ENCODE measurements around the gene MUSK. TPM values are rescaled to one million over a fixed set of nuclear protein-coding genes. Genes with fewer than 3 reads are reported as not detected.

Gene MUSK
- total RNA-seq = 10 to 100 TPM in 2 of 4 donors, 1 to 10 TPM in 2; 4.4 to 28.1 (median 10.3) TPM

- Histone ChIP-seq H3K36me3 (no peaks in the 10 kb centered on the region), H3K27me3 (no peaks in the 10 kb centered on the region), H3K9me3 (no peaks in the 10 kb centered on the region), H3K4me3 (peak within 1 kb of the TSS in 3 of 4 donors; percentile 7 to 31 (median 25)), H3K4me1 (no peaks in the 10 kb centered on the region), H3K27ac (peak within 1 kb of the TSS; percentile 22 to 55 (median 48))
- no peak for DNase-seq
- no peak for TF ChIP-seq POLR2A (IDR thresholded peaks at IDR 0.05)
- TF ChIP-seq, protein P1, sequence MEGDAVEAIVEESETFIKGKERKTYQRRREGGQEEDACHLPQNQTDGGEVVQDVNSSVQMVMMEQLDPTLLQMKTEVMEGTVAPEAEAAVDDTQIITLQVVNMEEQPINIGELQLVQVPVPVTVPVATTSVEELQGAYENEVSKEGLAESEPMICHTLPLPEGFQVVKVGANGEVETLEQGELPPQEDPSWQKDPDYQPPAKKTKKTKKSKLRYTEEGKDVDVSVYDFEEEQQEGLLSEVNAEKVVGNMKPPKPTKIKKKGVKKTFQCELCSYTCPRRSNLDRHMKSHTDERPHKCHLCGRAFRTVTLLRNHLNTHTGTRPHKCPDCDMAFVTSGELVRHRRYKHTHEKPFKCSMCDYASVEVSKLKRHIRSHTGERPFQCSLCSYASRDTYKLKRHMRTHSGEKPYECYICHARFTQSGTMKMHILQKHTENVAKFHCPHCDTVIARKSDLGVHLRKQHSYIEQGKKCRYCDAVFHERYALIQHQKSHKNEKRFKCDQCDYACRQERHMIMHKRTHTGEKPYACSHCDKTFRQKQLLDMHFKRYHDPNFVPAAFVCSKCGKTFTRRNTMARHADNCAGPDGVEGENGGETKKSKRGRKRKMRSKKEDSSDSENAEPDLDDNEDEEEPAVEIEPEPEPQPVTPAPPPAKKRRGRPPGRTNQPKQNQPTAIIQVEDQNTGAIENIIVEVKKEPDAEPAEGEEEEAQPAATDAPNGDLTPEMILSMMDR (IDR thresholded peaks at IDR 0.05) = no peak
Observed at GRCh38 chr9:110668570-110669167, at the start of gene MUSK. MUSK (plus strand) TSS chr9:110668791; CDS start chr9:110668905, 114 bp downstream.

GRCh38 chr9:110619831-110620230 lies 48.8 kb upstream of the MUSK start:
- H3K4me3 ChIP-seq = no peak overlapping the region
- DNase-seq = no peak
- TF ChIP-seq POLR2A (IDR thresholded peaks at IDR 0.05) = no peak
- TF ChIP-seq, protein P1 (IDR thresholded peaks at IDR 0.05) = no peak
- H3K9me3 ChIP-seq = no peaks in the 10 kb centered on the region
- H3K36me3 ChIP-seq = no peaks in the 10 kb centered on the region
- H3K27ac ChIP-seq = no peak overlapping the region
- no peaks in the 10 kb centered on the region for H3K27me3 ChIP-seq
- H3K4me1 ChIP-seq = no peaks in the 10 kb centered on the region

- no peak overlapping the region for H3K4me3 ChIP-seq
- no peaks in the 10 kb centered on the region for H3K36me3 ChIP-seq
- H3K27me3 ChIP-seq = no peaks in the 10 kb centered on the region
- no peak for DNase-seq
- H3K27ac ChIP-seq = no peak overlapping the region
- TF ChIP-seq, protein P1 (IDR thresholded peaks at IDR 0.05) = no peak
- H3K4me1 ChIP-seq = no peaks in the 10 kb centered on the region
- H3K9me3 ChIP-seq = no peaks in the 10 kb centered on the region
Observed at GRCh38 chr9:110620726-110621125, 47.9 kb upstream of the MUSK start.

GRCh38 chr9:110622368-110622767 lies 46.2 kb upstream of the MUSK start:
- Histone ChIP-seq H3K36me3 (no peaks in the 10 kb centered on the region), H3K4me1 (no peaks in the 10 kb centered on the region), H3K4me3 (no peak overlapping the region), H3K27ac (no peak overlapping the region), H3K9me3 (no peaks in the 10 kb centered on the region), H3K27me3 (no peaks in the 10 kb centered on the region)
- TF ChIP-seq, protein P1 (IDR thresholded peaks at IDR 0.05) = no peak
- no peak for TF ChIP-seq POLR2A (IDR thresholded peaks at IDR 0.05)
- DNase-seq = no peak

DNA sequence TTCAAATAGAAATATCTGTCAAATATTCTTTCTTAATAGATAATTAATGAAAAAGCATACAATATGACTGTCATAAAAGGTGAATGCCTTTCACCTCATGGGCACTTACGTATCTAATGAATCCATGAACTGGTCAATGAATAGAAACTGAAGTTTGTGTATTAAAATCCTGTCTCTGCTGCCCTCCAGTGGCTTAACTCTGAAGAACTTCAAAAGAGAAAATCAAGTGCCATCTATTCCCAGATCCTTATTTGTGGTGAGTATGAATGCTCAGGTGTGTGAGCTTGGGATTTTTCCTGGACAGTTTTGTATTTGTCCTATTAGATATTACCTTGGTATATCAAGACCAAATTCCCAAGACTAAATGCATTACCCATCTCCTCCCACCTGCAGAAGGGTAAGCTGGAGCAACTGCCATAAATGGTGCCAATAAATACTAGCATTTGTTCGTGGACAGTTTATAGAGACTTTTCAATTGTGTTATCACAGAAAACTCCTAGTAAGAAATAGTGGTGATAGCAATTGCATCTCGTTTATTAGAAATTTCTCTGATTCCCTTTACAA lies 45.0 kb upstream of the MUSK start:
- Histone ChIP-seq H3K9me3 (no peaks in the 10 kb centered on the region), H3K4me1 (no peaks in the 10 kb centered on the region), H3K36me3 (no peaks in the 10 kb centered on the region), H3K27me3 (no peaks in the 10 kb centered on the region), H3K27ac (no peak overlapping the region), H3K4me3 (no peak overlapping the region)
- DNase-seq = peak in 1 of 3 donors; percentile 53
- TF ChIP-seq, protein P1 (IDR thresholded peaks at IDR 0.05) = peak in 5 of 6 experiments; percentile 53 to 81 (median 71)
- no peak for TF ChIP-seq POLR2A (IDR thresholded peaks at IDR 0.05)
